ENCODE results near the gene PCLO. TPM values are rescaled to one million over a fixed set of nuclear protein-coding genes. Genes with fewer than 3 reads are reported as not detected.

PCLO gene
- total RNA-seq, 1 experiment from 2014 or later: 3.1 TPM

DNA sequence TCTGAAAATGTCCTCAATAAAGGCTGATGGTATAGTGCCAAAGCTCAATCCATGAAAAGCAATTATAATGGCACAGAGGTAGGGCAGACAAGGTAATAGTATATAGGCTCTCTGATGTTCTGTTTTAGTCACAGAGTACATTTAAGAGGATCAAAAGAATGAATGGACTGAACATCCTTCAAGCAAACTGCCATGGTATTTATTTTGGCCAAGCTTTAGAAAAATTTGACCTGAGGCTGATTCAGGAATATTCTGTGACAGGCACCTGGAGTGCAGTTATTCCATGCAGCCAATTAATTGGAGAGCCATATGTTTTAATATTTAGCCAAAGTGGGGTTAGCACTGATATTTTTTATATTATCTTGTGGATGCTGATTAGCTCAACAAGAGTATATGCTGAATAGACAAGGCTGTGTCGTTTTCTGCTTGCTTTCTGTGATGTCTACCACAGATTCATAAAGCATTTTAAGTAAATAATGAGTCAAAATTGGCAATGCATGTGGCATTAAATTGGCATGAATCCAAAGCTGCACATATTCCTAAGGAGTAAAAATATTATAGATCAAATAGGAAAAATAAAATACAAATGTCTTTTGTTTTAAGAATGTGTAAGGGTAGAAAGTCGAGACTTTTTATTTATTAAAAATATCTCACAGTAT is 177.4 kb downstream of the PCLO start:
- no peaks in the 10 kb centered on the region for H3K9me3 Mint-ChIP-seq
- no peak overlapping the region for H2BK120ac ChIP-seq (ENCODE audit: low read depth, low read length, poor library complexity, severe bottlenecking)

More for the DNA sequence above, 177.4 kb downstream of the PCLO start:
- Histone ChIP-seq H2BK20ac (ENCODE audit: low read depth, low read length, poor library complexity, severe bottlenecking) (no peak overlapping the region), H3K23ac (ENCODE audit: insufficient read length, low read depth, low read length) (no peak overlapping the region), H4K91ac (ENCODE audit: insufficient read length, low read depth, low read length) (no peak overlapping the region), H4K5ac (ENCODE audit: insufficient read length, low read depth, low read length) (no peak overlapping the region), H3K9ac (ENCODE audit: extremely low read depth, insufficient read length, low read length) (no peak overlapping the region), H4K20me1 (ENCODE audit: control insufficient read depth, insufficient read depth, insufficient read length) (no peaks in the 10 kb centered on the region), H4K8ac (replicated peaks; ENCODE audit: insufficient read length, low read depth, low read length) (no peak overlapping the region), H2BK15ac (ENCODE audit: low read depth, low read length) (no peak overlapping the region), H3K79me1 (ENCODE audit: insufficient read depth, low read depth, low read length, poor library complexity, severe bottlenecking) (no peaks in the 10 kb centered on the region), H3K9me3 (ENCODE audit: control insufficient read depth, low read depth, low read length) (no peaks in the 10 kb centered on the region), H3K18ac (ENCODE audit: insufficient read length, low read depth, low read length) (no peak overlapping the region), H3K27me3 (ENCODE audit: insufficient read depth, low read length) (no peaks in the 10 kb centered on the region), H2BK12ac (ENCODE audit: insufficient read length, low read depth, low read length) (no peak overlapping the region), H2AK5ac (ENCODE audit: insufficient read length, low read length) (no peak overlapping the region), H3K4ac (ENCODE audit: low read depth, low read length) (no peak overlapping the region), H3K23me2 (ENCODE audit: insufficient read length, low read depth, low read length, poor library complexity, severe bottlenecking) (no peaks in the 10 kb centered on the region), H3K4me2 (ENCODE audit: insufficient read depth, insufficient read length, low read length) (no peak overlapping the region), H2BK5ac (ENCODE audit: insufficient read length, low read length) (no peak overlapping the region), H3K79me2 (ENCODE audit: insufficient read depth, low read length) (no peaks in the 10 kb centered on the region), H3K4me1 (ENCODE audit: insufficient read depth, low read length) (no peaks in the 10 kb centered on the region), H3T11ph (ENCODE audit: low read length) (no peak overlapping the region), H3K27ac (ENCODE audit: insufficient read length, low read depth, low read length) (no peak overlapping the region), H2AFZ (ENCODE audit: low read length) (no peak overlapping the region), H3K56ac (ENCODE audit: insufficient read length, low read depth, low read length) (no peak overlapping the region), H3K14ac (ENCODE audit: insufficient read depth, low read length) (no peak overlapping the region)
- WGBS (ENCODE audit: extremely low coverage, insufficient read length, low lambda C conversion rate): no CpG with 5 or more reads among the region's 2 CpGs
- peaks cover 0 to 2% of the 10 kb centered on the region in 2 experiments; a peak in 3 of 4 replicates for H3K4me1 Mint-ChIP-seq
- DNase-seq: no peak
- no peak overlapping the region for H3K27ac Mint-ChIP-seq
- no peaks in the 10 kb centered on the region for H3K36me3 Mint-ChIP-seq (ENCODE audit: insufficient read depth in 1 of 3, low read depth in 3 of 3)
- H3K27me3 Mint-ChIP-seq (ENCODE audit: low read depth): no peaks in the 10 kb centered on the region
- TF ChIP-seq, protein P1, sequence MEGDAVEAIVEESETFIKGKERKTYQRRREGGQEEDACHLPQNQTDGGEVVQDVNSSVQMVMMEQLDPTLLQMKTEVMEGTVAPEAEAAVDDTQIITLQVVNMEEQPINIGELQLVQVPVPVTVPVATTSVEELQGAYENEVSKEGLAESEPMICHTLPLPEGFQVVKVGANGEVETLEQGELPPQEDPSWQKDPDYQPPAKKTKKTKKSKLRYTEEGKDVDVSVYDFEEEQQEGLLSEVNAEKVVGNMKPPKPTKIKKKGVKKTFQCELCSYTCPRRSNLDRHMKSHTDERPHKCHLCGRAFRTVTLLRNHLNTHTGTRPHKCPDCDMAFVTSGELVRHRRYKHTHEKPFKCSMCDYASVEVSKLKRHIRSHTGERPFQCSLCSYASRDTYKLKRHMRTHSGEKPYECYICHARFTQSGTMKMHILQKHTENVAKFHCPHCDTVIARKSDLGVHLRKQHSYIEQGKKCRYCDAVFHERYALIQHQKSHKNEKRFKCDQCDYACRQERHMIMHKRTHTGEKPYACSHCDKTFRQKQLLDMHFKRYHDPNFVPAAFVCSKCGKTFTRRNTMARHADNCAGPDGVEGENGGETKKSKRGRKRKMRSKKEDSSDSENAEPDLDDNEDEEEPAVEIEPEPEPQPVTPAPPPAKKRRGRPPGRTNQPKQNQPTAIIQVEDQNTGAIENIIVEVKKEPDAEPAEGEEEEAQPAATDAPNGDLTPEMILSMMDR (conservative IDR thresholded peaks at IDR 0.05): no peak
- H3K4me3 Mint-ChIP-seq: no peak overlapping the region
